NCI-H2081 treated with DMSO at 0.1 percent for 48 hours (cell line): ENCODE results near the gene DYNLRB2.

Experiments
- DNase-seq: peaks from one replicate; lab custom pipeline; 2025; lab: John Stamatoyannopoulos, UW

Gene DYNLRB2

DNA sequence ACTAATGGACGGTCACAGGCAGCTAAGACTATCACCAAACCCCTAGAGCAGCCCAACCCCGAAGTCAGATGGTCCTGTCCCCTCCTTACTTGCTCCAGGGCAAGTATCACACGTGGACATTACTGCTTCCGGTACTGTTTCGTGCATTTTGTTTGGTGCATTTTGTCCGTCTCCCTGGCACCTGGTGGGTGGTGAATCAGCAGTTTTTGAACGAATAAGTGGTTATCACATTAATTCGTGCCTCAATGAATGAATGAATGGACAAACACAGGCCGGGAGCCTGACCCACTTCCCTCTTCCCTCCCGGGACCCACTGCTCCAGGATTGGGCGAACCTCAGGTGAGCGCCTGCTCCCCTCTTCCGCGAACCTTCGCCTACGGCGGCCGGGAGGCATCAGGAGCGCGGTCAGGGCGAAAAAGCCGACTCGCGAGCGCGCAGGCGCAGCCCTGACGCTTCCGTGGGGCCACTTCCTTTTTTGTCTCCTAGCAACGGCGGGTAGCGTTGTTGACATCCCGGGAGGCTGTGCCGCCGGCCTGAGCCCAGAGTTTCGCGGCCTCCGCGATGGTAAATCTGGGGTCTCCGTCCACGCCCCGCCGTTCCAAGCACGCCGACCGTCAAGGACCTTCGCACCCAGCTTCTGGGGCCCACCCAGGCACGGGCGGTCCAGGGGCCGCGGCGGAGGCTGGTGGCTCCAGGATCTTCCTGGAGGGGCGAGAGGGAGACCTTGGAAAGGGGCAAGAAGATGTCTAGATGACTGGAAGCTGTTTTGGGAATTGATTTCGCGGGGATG lies at the start of gene DYNLRB2:
TSS of gene DYNLRB2 (plus strand) at position 478 of the 790 bp plus-strand sequence. CDS start at position 562, 84 bp downstream.
- peak; percentile 4 for DNase-seq

DNA sequence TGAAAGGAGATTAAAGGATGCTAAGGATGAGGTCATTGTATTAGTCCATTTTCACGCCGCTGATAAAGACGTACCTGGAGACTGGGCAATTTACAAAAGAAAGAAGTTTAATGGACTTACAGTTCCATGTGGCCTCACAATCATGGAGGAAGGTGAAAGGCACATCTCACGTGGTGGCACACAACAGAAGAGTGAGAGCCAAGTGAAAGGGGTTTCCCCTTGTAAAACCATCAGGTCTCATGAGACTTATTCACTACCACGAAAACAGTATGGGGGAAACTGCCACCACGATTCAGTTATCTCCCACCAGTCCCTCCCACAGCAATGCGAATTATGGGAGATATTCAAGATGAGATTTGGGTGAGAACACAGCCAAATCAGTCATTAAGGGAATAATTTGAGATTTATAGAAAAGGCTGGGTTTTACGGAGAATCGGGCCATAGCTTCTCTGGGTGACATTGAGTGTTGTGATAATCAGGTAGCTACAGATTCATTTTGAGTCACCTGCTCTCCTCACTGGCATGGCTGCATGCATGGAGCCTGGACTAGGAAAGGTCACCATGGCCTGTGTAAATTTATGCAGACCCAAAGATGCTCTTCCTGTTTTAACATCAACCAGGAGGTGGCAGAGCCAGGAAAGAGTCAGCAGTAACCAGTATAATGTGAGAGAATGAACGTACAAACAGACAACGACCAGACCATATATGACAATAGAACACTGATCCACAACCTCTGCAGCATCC lies 40.5 kb upstream of the DYNLRB2 start:
- no peak for DNase-seq

DNA sequence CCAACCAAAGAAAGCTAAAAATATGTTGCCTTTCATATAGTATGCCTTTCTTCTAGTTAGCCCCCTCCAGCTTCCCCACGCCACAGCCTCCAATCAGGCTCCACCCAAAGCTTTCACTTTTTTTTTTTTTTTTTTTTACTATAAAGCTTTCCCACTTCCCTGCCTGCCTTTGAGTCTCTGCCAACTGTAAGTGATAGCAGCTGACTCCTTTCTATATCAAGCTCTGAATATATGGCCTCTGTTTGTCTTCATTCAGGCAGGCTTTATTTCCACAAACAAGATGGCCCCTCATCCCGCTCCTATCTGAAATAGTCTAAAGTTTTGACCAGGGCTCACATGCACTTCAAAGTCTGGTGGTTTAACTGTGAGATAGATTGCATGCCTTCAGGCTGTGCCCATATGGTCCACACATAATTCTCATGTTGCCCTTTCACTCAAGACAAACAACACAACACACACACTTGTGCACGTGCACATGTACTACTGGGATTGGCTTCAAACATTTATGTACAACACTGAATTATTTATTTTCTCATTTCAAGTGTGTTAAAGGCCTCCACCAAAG lies 39.8 kb upstream of the DYNLRB2 start:
- DNase-seq, result no peak

DNA sequence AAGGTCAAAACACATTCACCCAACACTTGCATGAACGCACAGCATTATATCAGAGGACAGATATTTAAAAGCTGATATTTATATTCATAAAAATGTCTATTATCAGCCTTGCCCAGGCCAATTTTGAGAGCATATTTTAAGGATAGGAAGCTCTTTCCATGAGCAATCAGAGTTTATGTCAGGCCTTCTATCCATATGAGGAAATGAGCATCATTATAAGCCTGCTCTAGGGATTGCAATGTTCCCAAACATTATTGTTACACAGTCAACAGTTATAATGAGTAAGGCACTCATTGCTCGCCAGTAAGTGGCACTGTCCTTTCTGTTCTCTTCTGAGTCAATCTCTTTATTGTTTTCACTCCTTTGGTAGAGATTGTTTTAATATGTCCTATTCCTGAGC lies 37.7 kb upstream of the DYNLRB2 start:
- DNase-seq, result no peak

DNA sequence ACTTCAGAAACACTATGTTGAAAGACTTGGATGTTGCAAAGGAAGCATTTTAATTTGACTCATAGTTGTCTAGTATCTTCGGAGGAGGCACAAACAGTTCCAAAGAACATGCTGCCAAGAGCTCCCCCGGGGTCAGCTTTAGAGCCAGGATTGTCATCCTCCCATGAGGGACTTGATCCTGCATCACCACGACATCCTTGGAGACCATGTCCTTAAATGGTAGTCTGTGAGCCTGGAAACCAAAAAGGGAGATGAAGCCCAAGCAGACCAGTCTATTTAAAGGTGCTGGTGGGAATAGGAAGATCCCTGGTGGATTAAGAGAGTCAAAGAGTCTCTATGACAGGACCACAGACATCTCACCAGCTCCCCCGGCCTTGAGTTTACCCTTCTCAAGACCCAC lies 33.3 kb upstream of the DYNLRB2 start:
- no peak for DNase-seq

DNA sequence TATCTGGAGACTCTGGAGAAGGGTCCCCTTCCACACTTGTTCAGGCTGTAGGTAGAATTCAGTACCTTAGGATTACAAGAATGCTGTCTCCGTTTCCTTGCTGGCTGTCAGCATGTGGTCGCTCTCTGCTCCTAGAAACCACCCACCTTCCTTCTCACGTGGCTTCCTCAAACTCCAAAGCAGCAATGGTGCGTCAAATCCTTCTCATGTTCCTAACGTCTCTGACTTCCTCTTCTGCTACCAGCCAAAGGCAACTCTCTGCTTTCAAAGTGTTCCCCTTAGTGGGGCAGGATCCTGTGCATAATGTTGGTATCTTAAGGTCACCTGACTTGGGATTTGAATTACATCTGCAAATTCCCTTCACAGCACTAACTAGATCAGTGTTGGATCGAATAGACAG lies 30.9 kb upstream of the DYNLRB2 start:
- no peak for DNase-seq

DNA sequence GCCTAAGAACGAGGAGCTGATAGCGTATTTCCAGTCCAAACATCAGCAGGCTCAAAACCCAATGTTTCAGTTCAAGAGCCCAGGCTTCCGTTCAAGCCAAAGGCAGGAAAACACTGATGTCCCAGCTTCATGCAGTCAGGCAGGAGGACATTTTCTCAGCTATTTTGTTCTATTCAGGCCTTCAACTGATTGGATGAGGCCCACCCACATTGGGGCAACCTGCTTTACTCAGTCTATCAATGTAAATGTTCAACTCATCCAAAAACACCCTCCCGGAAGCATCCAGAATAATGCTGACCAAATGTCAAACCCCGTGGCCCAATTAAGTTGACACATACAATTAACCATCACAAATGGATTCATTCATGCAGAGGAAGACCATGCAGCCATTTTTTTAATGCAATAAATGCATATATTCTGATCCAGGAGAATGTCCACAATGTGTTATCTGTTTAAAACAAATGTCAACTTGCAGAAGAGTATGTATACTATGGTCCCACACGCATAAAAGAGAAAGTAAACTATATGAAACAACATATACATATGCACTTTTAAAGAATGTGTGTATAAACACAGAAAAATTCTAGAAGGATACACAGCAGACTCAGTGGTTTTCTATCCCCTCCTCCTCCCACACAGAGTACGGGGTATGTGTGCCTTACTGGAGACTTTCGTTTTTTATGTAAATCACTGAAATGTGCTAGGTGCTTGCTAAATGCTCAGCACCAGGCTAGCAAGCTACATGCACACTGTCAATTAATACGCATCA lies 28.8 kb upstream of the DYNLRB2 start:
- no peak for DNase-seq

DNA sequence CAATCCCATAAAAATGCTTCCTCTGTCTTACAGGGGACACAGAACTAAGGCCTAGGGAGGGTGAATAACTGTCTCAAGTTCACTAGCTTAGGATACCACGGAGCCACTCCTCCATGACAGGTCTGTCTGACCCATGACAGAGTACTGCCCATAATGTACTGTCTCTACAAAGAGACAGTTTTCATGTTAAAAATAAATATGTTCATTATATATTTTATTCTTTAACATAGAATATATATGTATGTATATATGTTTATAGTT lies 28.3 kb upstream of the DYNLRB2 start:
- DNase-seq, result no peak

DNA sequence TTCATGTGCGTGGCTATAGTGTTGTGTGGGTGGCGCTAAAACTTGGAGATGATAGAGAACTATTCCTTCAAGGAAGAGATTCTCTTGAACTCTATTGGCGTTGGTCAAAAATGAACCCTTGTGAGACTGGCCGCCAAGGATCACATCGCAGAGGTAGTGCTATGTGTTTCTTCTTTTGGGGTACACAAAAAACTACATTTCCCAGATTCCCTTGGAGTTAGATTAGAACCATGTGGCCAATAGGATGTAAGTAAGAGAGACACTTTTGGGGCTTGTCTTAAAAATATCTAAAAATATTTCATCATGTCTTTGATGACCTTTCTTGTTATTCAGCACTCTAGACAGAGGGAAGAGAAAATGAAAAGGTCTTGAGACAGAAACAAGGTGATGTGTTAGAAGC lies 25.4 kb upstream of the DYNLRB2 start:
- no peak for DNase-seq

DNA sequence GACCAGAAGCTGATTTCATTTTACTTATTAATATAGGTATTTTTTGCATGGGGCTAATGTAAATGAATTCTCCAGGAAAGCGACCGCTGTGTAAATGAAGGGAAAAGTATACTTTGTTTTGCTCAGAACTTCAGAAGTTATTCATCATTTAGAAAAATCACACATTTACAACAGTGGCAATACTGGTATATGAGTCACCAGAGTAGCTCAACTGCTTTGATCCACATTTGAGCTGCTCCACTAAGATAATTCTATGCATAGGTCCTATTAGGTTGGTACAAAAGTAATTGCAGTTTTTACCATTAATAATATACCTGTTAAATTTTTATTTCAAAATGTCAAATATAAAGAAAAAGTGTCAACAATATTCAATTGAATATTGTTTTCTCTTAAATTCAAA lies 22.9 kb upstream of the DYNLRB2 start:
- no peak for DNase-seq

DNA sequence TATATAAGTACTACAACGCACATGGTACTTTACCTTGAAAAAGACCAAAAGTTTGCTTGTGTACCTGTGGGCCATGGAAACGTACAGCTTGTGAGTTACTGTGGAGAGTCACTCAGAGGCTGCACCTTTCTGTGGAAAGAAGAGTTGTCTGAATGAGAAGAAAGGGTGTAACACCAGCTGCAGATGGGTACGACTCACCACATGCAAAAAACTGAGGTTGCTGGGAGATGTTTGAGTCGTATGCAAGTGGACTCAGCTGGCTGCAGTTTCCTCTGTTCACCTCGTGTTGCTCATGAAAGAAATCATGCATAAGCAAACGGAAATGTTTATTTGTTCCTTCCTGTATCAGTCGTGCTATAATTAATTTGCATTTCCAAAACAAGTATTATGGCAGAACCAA lies 22.4 kb upstream of the DYNLRB2 start:
- no peak for DNase-seq

DNA sequence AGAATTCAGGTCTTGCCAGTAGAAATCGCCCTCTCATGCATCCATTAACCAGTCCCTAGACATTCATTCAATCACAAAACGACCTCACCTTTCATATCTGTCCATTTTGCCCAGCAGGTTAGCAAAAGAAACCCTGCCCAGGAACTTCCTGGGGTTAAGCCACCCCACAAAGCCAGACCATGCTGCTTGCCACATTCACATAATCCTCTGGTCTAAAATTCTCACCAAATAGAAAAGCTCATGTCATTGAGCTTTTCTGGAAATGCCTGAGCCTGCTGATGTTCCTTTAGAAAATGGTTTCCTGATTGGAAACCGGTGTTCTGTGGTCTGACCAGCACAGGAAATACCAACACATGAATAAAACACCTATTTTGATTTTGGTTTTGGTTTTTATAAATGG lies 21.6 kb upstream of the DYNLRB2 start:
- no peak for DNase-seq

DNA sequence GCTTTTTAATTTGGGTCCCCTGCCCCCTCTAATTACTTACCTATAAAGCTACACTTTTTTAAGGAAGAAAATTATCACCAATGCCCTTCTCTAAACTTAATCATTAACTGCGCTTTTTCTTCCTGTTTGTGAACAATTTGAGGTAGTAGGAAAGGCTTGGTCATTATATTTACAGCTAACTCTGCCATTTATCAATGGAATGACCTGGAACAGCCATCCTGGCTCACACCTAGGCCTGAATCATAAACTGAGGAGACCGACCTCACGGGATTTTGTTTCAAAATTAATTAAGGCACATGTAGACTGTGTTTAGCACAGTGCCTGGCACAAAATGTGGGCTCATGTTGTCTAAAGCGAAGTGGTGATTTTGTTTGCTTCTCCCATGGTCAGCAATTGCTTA lies 15.4 kb upstream of the DYNLRB2 start:
- no peak for DNase-seq

DNA sequence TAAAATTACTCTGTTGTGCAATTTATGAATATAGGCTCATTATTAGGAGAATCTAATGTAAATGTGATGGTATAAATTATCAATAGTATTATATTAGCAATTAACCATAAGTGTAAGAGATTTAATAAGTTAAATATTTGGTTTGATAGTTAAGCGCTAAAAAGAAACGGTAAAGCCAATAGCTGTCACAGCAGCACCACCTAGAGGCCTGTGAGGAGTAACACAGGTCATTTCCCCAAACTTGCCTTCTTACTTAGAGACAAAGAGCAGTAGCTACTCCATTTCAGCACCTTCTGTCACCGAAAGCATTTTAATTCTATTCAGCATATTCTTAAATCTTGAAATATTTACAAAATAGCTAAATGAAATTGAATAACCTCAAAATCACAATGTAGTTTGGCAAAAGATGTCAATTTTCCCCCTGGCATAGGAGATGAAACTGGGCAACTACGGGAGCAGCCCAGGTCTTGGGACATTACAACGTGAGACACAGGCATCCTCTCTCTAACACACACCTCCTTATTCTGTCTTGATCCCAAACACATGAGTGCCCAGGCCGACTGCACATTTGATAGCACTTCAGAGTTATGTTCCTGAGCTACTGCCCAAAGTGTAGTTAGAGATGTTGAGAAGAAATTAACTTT lies 14.3 kb upstream of the DYNLRB2 start:
- no peak for DNase-seq

DNA sequence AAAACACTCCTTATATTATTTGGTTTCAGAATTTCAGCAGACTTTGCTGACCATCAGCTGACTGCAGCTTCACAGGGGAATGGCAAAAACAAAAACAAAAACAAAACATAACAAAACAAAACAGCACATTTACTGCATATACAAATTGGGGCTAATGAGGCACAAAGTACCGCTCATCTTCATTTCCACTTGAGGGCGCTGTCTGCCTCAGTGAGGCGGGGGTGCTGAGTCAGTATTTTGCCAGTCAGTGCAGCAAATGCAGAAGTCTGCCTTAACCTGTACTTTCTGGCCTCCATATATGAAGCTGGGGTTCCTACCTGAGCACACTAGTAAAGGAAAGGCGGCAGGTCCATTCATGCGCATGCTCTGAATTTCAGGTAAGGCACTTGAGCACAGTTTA lies 13.5 kb upstream of the DYNLRB2 start:
- no peak for DNase-seq

DNA sequence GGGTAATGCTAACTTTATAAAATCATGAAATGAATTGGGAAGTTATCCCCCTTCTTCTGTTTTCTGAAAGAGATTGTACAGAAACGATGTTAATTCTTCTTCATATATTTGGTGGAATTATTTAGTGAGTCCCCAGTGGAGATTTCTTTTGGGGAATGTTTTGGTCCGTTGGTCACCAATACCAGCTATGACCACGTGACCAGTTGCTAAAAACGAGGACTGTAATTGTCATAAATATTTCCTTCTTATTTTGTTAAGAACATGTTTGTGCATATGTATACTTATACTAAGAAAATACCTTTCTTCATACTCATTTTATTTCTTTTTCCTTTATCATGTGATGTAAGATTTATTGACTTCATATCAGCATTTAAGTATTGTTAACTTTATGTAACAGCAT lies 10.3 kb upstream of the DYNLRB2 start:
- no peak for DNase-seq

DNA sequence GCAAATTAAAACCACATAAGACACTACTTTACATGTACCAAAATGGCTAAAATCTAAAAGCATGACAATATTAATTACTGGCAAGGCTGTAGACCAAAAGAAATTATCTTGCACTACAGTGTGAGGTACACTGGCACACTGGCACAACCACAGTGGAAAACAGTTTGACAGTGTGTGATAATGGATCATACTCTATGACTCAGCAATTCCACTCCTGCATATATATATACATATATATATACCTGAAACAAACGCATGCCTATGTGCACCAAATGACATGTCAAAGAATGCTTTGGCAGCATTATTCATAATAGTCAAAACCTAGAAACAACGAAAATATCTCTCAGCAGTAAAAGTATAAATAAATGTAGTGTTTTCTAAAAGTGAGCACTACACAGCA lies 4.6 kb upstream of the DYNLRB2 start:
- DNase-seq, result no peak

DNA sequence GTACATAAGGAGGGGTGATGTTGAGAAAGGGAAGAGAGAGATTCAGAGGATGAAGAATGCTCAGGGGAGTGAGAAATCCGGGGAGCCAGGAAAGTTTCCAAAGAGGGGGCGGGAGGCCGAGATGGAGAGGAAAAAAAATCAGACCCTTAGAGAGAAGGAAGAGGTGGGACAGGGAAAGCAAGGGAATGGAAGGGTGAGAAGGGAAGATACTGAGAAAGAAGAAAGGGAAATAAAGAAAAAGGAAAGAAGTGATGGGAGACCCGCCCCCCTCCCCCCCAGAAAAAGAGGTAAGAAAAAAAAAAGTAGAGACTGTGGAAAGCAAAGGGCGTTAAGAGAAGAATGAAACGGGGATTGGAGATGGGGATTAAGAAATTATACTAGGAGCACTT lies 507 bp downstream of the DYNLRB2 start:
- no peak for DNase-seq

DNA sequence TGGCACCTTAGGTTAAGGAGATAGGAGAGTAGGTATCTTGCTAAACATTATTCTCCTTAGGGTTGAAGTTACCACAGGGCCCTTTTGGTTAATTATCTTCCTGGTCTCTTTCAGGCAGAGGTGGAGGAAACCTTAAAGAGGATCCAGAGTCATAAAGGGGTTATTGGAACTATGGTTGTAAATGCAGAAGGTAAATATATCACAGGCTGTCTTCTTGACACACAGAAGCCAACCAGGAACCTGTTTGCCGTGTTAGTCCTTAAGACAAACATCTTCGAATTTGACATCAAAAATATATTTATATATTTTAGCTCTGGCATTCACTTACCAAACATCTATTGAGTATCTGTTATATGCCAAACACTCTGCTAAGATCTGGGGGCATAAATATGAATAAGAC lies 2.4 kb downstream of the DYNLRB2 start:
- DNase-seq, result no peak

DNA sequence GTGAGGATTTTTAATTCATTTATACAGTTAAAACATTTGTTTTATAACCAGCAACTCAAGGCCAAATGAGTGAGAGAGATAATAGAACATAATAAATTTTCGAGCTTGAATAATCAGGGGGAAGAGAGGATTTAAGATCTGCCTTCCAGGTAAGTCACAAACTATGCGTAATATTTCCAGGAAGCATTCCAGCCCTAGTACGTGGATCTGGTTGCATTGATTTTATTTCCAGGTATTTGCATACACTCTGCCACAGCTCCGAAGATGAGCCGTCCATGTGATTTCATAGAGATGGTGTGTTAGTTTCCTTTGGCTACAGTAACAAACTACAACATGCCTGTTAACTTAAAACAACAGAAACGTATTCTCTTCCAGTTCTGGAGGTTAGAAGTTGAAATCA lies 3.5 kb downstream of the DYNLRB2 start:
- DNase-seq, result no peak

DNA sequence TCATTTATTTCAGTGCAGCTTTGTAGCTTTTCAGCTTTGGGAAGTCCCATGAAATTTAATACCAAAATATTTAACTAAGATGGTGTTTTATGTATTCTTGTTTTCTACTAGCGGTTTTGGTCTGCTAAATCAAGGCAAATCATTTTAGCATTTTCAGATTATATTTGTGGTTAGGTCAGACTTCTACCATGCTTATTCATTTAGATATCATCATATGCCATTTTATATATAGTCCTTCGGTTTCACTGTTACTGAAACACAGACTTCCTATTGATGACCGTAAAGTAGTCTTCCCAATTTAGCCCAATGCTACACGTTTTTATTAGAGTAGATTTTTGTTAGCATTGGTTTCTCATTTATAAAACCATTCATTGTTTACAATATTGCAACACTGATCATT lies 5.5 kb downstream of the DYNLRB2 start:
- DNase-seq, result no peak

DNA sequence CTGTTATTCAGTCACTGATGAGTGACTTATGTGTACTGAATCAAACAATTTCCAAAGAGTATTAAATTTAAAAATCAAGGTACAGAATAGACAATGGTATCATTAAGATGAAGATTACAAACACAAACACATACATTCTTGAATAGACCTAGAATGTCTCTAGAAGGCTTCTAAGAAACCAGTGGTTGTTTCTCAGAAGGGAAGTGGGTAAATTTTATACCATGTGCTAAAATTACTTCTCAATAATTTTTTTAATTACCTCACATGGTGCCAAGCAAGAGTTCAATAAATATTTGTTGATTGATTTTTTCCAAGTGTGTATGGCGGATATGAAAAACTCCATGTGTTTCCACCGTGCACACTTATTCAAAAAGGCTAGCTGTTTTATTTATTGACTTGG lies 6.4 kb downstream of the DYNLRB2 start:
- no peak for DNase-seq
